HCT116 (cell line): ENCODE measurements around the gene TSPOAP1. TPM values are rescaled to one million over a fixed set of nuclear protein-coding genes. Genes with fewer than 3 reads are reported as not detected.

Experiments used
- ATAC-seq: fragments of 200-7000 bp; cut with Tn5 transposase; 2 replicates; pipeline ENCODE4 v1.9.1; 2020; ENCODE audit warnings: mild to moderate bottlenecking, moderate library complexity
- BruUV-seq: library from RNA; stranded (reverse); fragments of 400-500 nt; replicated peaks from 2 replicates; lab custom pipeline; 2021; lab: Mats Ljungman, UMichigan
- CTCF ChIA-PET: fragments of 300-600 bp; sonication (Branson Sonifier 250); formaldehyde crosslinking; loops from one replicate; lab custom pipeline; 2021; ENCODE audit warnings: antibody characterized with exemption; lab: Charles Lee
- POLR2A ChIA-PET: fragments of 300-600, 350-600 bp; sonication (Branson Sonifier 250); formaldehyde crosslinking; loops from one replicate; lab custom pipeline; 2021; ENCODE audit warnings: antibody characterized with exemption; lab: Charles Lee
- RAD21 ChIA-PET, 2 experiments: fragments of 300-600 bp; sonication (Branson Sonifier 250); formaldehyde crosslinking; loops; one replicate each; lab custom pipeline; 2023; ENCODE audit warnings: low total read pairs in 2 of 2; ENCODE audit not compliant: uncharacterized antibody in 2 of 2, unreplicated experiment in 2 of 2, low non-redundant PET in 1 of 2; lab: Charles Lee
- DNase-seq: peaks from one replicate; pipeline ENCODE4 v3.0.0-alpha.2; 2010; ENCODE audit warnings: low read depth, low spot score
- H2AFZ ChIP-seq: fragments of 200-600 bp; shearing (Covaris generic), sonication (generic); 2 replicates; pipeline ENCODE4 v1.6.1; 2017; ENCODE audit warnings: low read depth, mixed run types, mixed read lengths, antibody characterized with exemption, low read length; ENCODE audit not compliant: poor library complexity, severe bottlenecking
- H3K27ac ChIP-seq: 2 replicates; pipeline ENCODE4 v1.5.1; 2012; ENCODE audit warnings: low read depth, low read length
- H3K27me3 ChIP-seq: fragments of 200-600 bp; sonication (generic); 2 replicates; pipeline ENCODE4 v1.6.1; 2016; ENCODE audit warnings: mixed run types, low read length, mixed read lengths; ENCODE audit not compliant: insufficient read depth
- H3K36me3 ChIP-seq, 2 experiments: fragments of 200-500 bp in 1 of 2; fragments of 200-600 bp in 1 of 2; sonication (Bioruptor generic) in 1 of 2; sonication (generic) in 1 of 2; 2 replicates each; pipeline versions ENCODE4 v1.5.1 to v1.6.1; 2014 to 2016; ENCODE audit warnings: low read length in 2 of 2, inconsistent platforms in 1 of 2, mixed read lengths in 1 of 2, mixed run types in 1 of 2; ENCODE audit not compliant: insufficient read depth in 2 of 2, control insufficient read depth in 1 of 2
- H3K4me1 ChIP-seq, 2 experiments: fragments of 200-600 bp in 1 of 2; sonication (generic) in 1 of 2; 2 replicates each; pipeline versions ENCODE4 v1.5.1 to v1.6.1; 2012 to 2017; ENCODE audit warnings: low read length in 2 of 2, inconsistent platforms in 1 of 2, mild to moderate bottlenecking in 1 of 2, mixed read lengths in 1 of 2, mixed run types in 1 of 2, moderate library complexity in 1 of 2; ENCODE audit not compliant: insufficient read depth in 2 of 2, control insufficient read depth in 1 of 2
- H3K4me2 ChIP-seq: fragments of 200-600 bp; sonication (generic); 2 replicates; pipeline ENCODE4 v1.6.1; 2017; ENCODE audit warnings: mixed run types, low read length, mixed read lengths
- H3K4me3 ChIP-seq, 2 experiments: fragments of 200-600 bp in 1 of 2; sonication (generic) in 1 of 2; replicated peaks in 1 of 2; 2 replicates each; pipeline ENCODE4 v1.5.1; 2011 to 2016; ENCODE audit warnings: low read length in 2 of 2, control low read depth in 1 of 2, low read depth in 1 of 2, mild to moderate bottlenecking in 1 of 2, mixed read lengths in 1 of 2, mixed run types in 1 of 2
- H3K79me2 ChIP-seq: fragments of 200-600 bp; sonication (generic); 2 replicates; pipeline ENCODE4 v1.6.1; 2017; ENCODE audit warnings: mild to moderate bottlenecking, mixed run types, low read length, moderate library complexity, mixed read lengths; ENCODE audit not compliant: insufficient read depth
- H3K9ac ChIP-seq: fragments of 200-600 bp; sonication (generic); 2 replicates; pipeline ENCODE4 v1.6.1; 2016; ENCODE audit warnings: low read length, mixed read lengths
- H3K9me2 ChIP-seq: fragments of 200-600 bp; sonication (generic), shearing (Covaris generic); 2 replicates; pipeline ENCODE4 v1.6.1; 2017; ENCODE audit warnings: mixed run types, mild to moderate bottlenecking, moderate library complexity; ENCODE audit not compliant: insufficient read depth
- H3K9me3 ChIP-seq, 2 experiments: fragments of 200-500 bp in 1 of 2; fragments of 200-600 bp in 1 of 2; sonication (Bioruptor generic) in 1 of 2; sonication (generic) in 1 of 2; 2 replicates each; pipeline ENCODE4 v1.6.1; 2014 to 2017; ENCODE audit warnings: low read length in 2 of 2, mixed read lengths in 2 of 2, inconsistent platforms in 1 of 2, low read depth in 1 of 2, mild to moderate bottlenecking in 1 of 2, mixed run types in 1 of 2, moderate library complexity in 1 of 2; ENCODE audit not compliant: control insufficient read depth in 1 of 2, insufficient read depth in 1 of 2
- H4K20me1 ChIP-seq: fragments of 200-600 bp; sonication (generic), shearing (Covaris generic); 2 replicates; pipeline ENCODE4 v1.6.1; 2017; ENCODE audit warnings: mixed run types, mild to moderate bottlenecking, moderate library complexity; ENCODE audit not compliant: insufficient read depth
- ELF1 ChIP-seq: IDR thresholded peaks from 2 replicates; pipeline ENCODE4 v1.6.1; 2012; ENCODE audit warnings: low read depth, borderline replicate concordance
- POLR2A ChIP-seq: IDR thresholded peaks from 2 replicates; pipeline ENCODE4 v1.7.0; 2011; ENCODE audit warnings: borderline replicate concordance; ENCODE audit not compliant: insufficient read depth, insufficient read length; ENCODE audit errors: extremely low read depth
- POLR2AphosphoS5 ChIP-seq: IDR thresholded peaks from 2 replicates; pipeline ENCODE4 v1.6.1; 2011; ENCODE audit warnings: mild to moderate bottlenecking, low read depth, low read length, moderate library complexity
- SP1 ChIP-seq: IDR thresholded peaks from 2 replicates; pipeline ENCODE4 v1.6.1; 2012; ENCODE audit warnings: low read depth
- TCF7L2 ChIP-seq: IDR thresholded peaks from 2 replicates; pipeline ENCODE4 v1.7.0; 2011; ENCODE audit warnings: borderline replicate concordance, inconsistent platforms; ENCODE audit not compliant: insufficient read depth, insufficient read length; ENCODE audit errors: extremely low read depth
- intact Hi-C: fragments of 100-400 bp; cut with micrococcal nuclease; formaldehyde crosslinking; loops from 2 replicates; pipeline ENCODE4 v1.10.0; 2022
- total RNA-seq: library from RNA; stranded (reverse); gene quantifications from one replicate; pipeline ENCODE4 v1.2.1, GENCODE V29; 2021; ENCODE audit not compliant: unreplicated experiment
- TF ChIP-seq, protein P1 (sequence below), 3 experiments: fragments of 200-600 bp in 1 of 3; sonication (generic) in 1 of 3; IDR thresholded peaks in 2 of 3; conservative IDR thresholded peaks in 1 of 3; 2 replicates each; pipeline ENCODE4 v1.5.1; 2012 to 2017; ENCODE audit warnings: low read depth in 2 of 3, low read length in 2 of 3, antibody characterized with exemption in 1 of 3, borderline replicate concordance in 1 of 3, control low read depth in 1 of 3, mild to moderate bottlenecking in 1 of 3, mixed read lengths in 1 of 3, mixed run types in 1 of 3, moderate library complexity in 1 of 3; ENCODE audit not compliant: insufficient read depth in 1 of 3
- TF ChIP-seq, protein P2 (sequence below): IDR thresholded peaks from 2 replicates; pipeline ENCODE4 v1.6.1; 2011; ENCODE audit warnings: mild to moderate bottlenecking, low read length, moderate library complexity; ENCODE audit not compliant: insufficient replicate concordance; ENCODE audit errors: extremely low read depth
- TF ChIP-seq, protein P3 (sequence below): IDR thresholded peaks from 2 replicates; pipeline ENCODE4 v1.6.1; 2012; ENCODE audit warnings: low read depth

The TSPOAP1 gene
- total RNA-seq, 1 experiment from 2014 or later, result 0.27 TPM

GRCh38 chr17:58330538-58330996, 2.0 kb upstream of the TSPOAP1 start:
- no peak overlapping the region for H3K4me2 ChIP-seq
- H3K36me3 ChIP-seq, result no peaks in the 10 kb centered on the region
- no peak overlapping the region for H3K9ac ChIP-seq
- no peak for TF ChIP-seq POLR2A
- TF ChIP-seq, protein P1, sequence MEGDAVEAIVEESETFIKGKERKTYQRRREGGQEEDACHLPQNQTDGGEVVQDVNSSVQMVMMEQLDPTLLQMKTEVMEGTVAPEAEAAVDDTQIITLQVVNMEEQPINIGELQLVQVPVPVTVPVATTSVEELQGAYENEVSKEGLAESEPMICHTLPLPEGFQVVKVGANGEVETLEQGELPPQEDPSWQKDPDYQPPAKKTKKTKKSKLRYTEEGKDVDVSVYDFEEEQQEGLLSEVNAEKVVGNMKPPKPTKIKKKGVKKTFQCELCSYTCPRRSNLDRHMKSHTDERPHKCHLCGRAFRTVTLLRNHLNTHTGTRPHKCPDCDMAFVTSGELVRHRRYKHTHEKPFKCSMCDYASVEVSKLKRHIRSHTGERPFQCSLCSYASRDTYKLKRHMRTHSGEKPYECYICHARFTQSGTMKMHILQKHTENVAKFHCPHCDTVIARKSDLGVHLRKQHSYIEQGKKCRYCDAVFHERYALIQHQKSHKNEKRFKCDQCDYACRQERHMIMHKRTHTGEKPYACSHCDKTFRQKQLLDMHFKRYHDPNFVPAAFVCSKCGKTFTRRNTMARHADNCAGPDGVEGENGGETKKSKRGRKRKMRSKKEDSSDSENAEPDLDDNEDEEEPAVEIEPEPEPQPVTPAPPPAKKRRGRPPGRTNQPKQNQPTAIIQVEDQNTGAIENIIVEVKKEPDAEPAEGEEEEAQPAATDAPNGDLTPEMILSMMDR (IDR thresholded peaks at IDR 0.05 in 2 of 3, conservative IDR thresholded peaks at IDR 0.05 in 1 of 3; ENCODE audit: borderline replicate concordance in 1 of 3, insufficient read depth in 1 of 3, low read depth in 2 of 3, low read length in 2 of 3), result no peak
- TF ChIP-seq ELF1, result no peak
- TF ChIP-seq POLR2AphosphoS5, result no peak
- no peak for TF ChIP-seq SP1
- no peak for TF ChIP-seq TCF7L2
- TF ChIP-seq, protein P2, sequence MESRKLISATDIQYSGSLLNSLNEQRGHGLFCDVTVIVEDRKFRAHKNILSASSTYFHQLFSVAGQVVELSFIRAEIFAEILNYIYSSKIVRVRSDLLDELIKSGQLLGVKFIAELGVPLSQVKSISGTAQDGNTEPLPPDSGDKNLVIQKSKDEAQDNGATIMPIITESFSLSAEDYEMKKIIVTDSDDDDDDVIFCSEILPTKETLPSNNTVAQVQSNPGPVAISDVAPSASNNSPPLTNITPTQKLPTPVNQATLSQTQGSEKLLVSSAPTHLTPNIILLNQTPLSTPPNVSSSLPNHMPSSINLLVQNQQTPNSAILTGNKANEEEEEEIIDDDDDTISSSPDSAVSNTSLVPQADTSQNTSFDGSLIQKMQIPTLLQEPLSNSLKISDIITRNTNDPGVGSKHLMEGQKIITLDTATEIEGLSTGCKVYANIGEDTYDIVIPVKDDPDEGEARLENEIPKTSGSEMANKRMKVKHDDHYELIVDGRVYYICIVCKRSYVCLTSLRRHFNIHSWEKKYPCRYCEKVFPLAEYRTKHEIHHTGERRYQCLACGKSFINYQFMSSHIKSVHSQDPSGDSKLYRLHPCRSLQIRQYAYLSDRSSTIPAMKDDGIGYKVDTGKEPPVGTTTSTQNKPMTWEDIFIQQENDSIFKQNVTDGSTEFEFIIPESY, result no peak
- TF ChIP-seq, protein P3, sequence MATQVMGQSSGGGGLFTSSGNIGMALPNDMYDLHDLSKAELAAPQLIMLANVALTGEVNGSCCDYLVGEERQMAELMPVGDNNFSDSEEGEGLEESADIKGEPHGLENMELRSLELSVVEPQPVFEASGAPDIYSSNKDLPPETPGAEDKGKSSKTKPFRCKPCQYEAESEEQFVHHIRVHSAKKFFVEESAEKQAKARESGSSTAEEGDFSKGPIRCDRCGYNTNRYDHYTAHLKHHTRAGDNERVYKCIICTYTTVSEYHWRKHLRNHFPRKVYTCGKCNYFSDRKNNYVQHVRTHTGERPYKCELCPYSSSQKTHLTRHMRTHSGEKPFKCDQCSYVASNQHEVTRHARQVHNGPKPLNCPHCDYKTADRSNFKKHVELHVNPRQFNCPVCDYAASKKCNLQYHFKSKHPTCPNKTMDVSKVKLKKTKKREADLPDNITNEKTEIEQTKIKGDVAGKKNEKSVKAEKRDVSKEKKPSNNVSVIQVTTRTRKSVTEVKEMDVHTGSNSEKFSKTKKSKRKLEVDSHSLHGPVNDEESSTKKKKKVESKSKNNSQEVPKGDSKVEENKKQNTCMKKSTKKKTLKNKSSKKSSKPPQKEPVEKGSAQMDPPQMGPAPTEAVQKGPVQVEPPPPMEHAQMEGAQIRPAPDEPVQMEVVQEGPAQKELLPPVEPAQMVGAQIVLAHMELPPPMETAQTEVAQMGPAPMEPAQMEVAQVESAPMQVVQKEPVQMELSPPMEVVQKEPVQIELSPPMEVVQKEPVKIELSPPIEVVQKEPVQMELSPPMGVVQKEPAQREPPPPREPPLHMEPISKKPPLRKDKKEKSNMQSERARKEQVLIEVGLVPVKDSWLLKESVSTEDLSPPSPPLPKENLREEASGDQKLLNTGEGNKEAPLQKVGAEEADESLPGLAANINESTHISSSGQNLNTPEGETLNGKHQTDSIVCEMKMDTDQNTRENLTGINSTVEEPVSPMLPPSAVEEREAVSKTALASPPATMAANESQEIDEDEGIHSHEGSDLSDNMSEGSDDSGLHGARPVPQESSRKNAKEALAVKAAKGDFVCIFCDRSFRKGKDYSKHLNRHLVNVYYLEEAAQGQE, result no peak
- TF ChIP-seq, all 23 proteins: peak for 0
- RAD21 ChIA-PET, result no interaction called here
- H3K4me1 ChIP-seq, result peaks cover 3 to 18% of the 10 kb centered on the region in 2 experiments; a peak in 3 of 4 replicates
- H3K27ac ChIP-seq, result no peak overlapping the region
- no peaks in the 10 kb centered on the region for H3K9me2 ChIP-seq
- no peaks in the 10 kb centered on the region for H3K9me3 ChIP-seq
- H4K20me1 ChIP-seq, result no peaks in the 10 kb centered on the region
- no peak for ATAC-seq
- BruUV-seq, result no TSS peak
- no peak for DNase-seq
- POLR2A ChIA-PET, result no interaction called here
- H2AFZ ChIP-seq, result no peak overlapping the region
- H3K79me2 ChIP-seq, result no peaks in the 10 kb centered on the region
- no peaks in the 10 kb centered on the region for H3K27me3 ChIP-seq
- H3K4me3 ChIP-seq, result no peak overlapping the region
- intact Hi-C loops, result no loop called here
- CTCF ChIA-PET, result no interaction called here
